Inflammatory macrophage treated with lipopolysaccharide for 1 hour (primary cell): ENCODE measurements around the gene RAD51B.

Experiments used
- DNase-seq, 2 donors: peaks; one replicate each; pipeline ENCODE4 v3.0.0-alpha.2; 2020 to 2022

The RAD51B gene

DNA sequence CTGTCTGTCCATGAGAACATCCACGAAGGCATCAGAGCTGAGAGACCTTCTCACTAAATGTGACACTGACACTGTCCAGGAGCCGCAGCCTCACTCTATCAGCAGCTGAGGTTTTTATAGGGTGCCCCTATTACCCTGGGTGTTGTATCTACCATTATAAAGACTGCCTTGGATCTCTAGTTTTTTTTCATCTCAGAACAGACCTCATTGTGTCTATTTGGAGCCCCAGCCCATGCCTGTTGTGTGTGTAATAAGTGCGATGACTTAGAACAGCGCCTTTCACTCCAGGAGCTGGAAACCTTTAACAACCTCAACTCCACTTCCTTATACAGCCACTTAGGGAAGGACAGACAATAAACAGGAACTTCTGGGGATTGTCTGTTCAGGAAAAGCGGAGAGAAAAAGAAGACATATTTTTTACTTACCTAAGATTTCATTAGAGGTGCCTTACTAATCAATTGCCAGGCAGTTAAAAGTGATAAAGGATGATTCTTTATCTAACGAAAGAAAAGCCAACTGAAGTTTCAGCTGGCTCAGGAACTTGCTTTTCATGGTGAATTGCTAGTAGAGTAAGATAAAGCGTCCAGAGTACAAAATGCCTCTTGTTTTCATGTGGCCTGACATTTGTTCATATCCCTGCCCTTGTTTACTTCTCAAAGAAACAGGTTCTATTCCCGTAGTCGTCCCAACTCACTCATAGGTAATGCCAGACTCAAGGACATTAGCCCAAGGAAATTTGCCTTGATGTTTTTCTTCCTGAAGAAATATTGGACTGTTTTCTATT lies 420.6 kb downstream of the RAD51B start:
- DNase-seq, result peak in 1 of 2 donors; percentile 30

DNA sequence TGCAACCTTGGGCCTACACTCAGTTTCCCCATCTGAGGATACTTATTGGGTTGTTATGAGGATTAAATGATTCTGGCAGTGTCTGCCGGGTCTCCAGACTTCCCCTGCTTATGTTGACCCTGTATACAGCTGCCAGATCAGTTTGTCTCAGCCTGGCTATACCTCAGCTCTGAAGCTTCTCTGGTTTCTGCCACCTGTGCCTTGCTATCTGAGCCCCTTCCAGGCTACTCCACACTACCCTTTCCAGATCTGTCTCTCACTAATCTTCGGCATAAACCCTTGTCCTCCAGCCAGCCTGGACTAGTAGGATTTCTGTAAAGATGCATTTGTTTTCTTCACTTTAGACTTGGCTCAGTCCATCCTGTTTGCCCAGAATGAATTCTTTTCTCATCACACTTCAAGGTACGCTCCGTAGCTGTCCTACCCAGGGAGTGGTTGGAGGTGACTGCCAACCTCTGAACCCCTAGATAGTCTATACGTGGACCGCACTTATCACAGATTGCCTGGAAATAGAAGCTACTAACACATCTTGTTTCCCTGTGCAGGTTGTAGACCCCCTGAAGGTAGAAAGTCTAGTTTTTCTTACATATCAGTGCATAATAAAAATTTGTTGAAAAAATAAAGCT lies 422.4 kb downstream of the RAD51B start:
- DNase-seq, result no peak

DNA sequence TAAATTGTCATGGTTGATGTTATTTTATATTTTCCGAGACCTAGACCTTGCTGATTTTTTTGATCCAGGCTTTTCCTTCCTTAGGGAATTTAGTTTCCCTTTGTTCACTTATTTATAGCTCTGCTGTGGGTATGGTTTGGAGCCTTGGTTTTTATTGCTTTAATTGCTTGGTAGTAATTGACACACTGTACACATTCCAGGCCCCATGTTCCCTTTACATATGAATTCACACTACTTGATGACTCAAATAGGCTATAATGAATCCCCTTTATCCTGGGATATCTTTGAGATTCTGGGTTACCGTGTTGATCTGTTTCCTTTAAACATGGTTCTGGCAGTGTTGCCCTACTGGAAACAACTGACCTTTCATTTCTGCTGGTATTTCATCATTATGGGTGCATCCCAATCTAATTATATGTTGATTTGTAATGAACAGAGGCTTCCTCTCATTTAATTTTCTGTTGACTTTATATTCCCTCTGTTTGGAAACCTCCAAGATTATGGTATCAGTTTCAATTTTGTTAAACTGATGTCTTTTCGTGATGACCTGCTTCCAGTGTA lies 424.0 kb downstream of the RAD51B start:
- no peak for DNase-seq

DNA sequence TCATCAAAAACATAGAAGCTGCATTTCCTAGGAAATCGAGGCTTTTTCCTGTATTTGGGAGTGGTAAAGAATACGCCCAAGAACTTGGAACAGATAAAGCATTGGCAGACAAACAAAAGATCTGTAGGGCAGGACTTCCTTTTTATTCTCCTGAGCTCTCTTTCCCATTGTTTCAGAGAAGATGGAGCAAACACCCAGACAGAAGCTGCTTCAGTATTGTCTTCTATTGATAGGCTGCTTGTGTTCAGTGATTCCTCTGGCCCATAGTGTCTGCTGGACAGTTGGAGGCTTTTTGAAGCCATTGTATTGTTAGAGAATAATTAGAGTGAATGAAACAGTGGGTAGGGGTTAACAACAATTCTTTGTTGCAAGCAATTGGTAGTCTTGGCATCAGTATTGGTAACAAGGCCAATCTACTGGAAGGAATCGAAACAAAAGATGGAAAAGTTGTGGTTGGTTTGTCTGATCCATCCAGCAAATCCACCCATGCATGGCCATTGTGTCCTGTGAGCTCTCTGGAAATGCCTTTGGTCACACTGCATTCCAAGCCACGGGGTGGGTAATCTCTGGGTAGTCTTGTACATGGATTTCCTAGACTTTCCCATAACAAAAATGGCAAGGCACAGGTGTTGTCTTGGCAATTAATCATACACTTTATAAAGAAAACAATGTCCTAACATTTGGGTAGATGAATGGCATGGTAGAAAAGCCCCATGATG lies 424.8 kb downstream of the RAD51B start:
- DNase-seq, result no peak

DNA sequence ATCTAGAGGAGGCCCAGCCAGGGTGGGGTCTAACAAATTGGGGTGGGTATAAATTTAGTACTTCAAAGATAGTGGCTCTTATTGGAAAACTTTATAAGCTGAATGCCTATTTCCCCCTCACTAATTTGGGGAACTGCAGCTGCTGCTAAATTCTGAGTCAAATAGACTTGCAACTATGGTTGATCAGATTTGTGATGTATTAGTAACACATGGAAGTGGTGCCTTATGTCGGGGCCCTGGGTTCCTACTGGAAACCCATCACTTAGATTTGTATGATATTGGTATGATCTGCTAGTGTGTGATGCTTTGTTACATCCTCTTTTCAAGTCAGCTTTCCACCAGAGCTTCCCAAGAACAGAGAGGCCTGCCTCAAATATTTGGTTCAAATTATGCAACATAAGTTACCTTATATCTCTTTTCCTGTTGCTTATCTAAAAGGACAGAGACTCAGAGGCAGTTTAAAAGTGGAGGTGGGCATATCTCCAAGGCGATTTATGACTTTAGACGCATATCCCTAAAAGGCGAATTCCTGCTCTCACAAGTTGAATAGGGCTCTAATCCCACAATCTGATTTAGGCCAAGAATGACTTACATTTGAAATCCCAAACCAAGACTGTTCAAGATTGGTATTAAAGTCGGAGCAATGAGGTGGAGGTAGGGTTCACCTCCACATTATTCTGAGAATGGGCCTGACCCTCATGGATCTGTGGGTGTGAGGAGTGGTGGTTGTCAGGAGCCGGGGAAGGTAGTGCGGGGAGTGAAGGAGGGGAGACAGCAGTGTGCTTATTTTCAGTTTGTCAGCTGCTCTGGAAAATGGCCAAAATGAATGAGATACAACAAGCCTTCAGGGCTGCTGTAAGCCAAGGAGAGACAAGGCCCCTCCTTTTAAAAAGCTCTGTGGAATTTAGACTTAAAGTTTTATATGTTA lies 425.8 kb downstream of the RAD51B start:
- no peak for DNase-seq

DNA sequence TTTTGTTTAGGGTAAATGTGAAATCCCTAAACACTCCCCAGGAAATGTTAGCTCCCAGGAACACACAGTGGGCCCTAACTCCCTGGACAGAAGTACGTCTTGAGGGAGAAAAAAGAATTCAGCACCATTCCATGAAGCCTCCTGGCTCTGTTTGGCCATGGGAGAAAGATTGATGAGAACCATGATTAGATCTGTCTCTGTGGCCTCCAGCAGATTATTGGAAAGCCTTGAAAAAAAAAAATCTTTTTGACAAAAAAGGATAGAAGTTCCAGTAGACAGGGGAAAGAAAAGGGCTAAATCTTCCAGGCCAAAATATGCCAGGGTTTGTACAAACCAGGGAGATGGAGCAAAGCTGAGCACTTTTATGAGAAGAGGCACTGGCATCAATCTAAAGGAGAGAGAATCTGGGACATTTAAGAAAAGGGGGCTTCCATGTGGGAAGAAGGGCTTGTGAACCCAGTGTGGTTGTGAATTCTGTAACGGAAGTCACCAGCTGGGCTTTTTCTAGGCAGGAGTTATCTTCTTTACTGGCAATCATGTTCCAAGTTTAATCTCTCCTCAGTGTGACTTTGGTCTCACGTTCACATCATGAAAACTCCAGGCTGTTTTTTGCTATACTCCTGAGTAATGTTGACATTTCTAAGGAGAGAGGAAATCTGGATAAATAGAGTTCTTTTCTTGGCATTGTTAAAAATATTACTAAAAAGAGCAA lies 426.7 kb downstream of the RAD51B start:
- DNase-seq, result no peak

DNA sequence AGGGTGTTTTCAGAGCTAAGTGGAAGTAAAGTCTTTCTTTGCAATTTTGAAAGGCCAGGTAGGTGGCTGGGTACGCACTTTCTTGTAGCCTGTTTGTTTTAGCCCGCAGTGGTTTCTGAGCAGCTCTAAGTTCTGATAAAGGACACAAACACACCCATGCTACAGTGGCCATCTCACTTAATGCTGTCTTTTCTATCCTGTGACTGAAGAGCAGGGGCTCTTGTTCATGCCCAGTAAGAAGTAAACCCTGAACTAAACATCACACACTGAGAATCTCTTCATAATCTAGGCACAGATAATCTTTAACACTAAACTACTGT lies 427.2 kb downstream of the RAD51B start:
- DNase-seq, result no peak

DNA sequence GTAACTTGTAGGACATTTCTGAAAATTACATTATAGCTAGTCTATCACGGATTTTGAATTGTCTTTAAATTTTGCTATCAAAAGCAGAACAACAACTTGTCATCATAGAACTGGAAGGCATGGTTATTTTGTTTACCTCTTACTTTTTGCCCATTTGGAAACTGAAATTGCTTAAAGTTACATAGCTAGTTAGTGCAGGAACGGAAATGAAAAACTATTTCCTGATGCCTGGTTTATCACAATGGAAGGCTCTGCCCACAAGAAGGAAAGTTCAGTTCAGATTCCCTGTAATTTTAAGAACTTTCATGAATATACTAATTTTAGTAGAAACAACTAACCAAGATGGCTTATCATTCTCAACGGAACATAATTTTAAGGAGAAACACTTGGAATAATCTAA lies 427.7 kb downstream of the RAD51B start:
- no peak for DNase-seq

GRCh38 chr14:68247676-68248268 lies 428.2 kb downstream of the RAD51B start:
- peak in 1 of 2 donors; percentile 58 for DNase-seq

- peak in 1 of 2 donors; percentile 50 for DNase-seq
Measured at GRCh38 chr14:68248481-68249255, 429.1 kb downstream of the RAD51B start.

DNA sequence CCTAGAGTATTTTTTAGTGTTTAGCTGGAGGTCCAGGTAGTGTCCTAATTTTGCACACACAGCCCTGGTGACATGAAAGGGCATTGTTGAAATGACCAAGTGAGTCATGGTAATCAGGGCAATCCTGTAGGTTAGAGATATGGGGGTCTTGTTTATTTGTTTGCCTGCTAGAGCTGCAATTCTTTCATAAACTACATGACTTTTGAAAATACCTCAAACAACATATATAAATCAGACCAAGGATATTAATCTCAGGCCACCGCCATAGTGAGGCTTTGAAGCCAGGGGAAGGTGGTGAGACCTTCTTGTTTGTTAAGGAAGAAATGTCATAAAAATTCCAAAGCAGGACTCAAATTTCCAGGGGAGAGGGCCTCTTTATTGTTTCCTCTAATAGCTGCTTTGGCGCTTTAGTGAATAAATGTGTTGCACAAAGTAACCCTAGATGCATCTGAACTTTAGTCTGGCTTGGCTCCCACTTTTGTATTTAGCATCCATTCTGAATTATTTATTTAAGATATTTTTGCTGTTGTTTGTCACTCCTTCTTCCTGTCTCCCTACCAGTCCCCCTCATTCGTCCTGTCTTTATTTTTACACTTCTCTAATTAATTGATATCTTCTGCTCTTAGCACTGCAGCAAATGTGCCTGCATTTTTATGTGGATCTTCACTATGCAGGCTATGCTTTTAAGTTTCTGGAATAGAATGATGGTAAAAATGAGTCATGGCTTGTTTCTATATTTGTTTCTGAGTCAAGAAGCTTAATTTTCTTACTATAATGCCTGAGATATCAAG lies 430.3 kb downstream of the RAD51B start:
- DNase-seq, result no peak

- no peak for DNase-seq
Measured at GRCh38 chr14:68250927-68251768, 431.6 kb downstream of the RAD51B start.

GRCh38 chr14:68251769-68252100 lies 432.2 kb downstream of the RAD51B start:
- DNase-seq, result no peak

GRCh38 chr14:68253160-68253780 lies 433.7 kb downstream of the RAD51B start:
- no peak for DNase-seq

GRCh38 chr14:68253878-68254528 lies 434.4 kb downstream of the RAD51B start:
- no peak for DNase-seq

GRCh38 chr14:68254669-68255527 lies 435.3 kb downstream of the RAD51B start:
- no peak for DNase-seq

DNA sequence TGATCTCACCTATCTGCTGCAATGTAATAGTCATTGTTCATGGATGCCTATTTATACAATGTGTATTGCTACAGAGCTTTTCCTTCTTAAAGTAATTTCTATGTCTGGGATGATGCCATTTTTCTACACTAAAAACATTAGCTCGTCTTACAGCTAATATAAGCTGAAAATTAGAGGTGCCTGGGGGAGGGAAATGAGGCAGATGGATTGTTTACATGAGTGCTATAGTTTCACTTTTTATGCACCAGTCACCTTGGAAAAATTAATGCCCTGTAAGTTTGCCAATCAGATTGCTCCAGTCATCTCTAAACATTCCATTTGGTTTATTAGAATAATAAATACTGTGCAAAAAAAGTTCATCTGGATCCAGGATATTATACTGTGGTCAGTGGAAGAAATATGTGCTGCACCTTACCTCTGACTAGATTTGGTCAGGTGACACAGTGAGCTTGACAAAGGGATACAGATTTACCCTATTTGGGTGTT lies 436.2 kb downstream of the RAD51B start:
- DNase-seq, result no peak
